ENCODE data around the gene CDC42EP4.
A peak's percentile ranks its signal among the peaks of the same experiment; 100 is the strongest.
"Not testable (repeated sequence)": the region's sequence is repeated elsewhere in the genome, so short reads cannot be mapped to it uniquely, and the experiment has no call there.

The CDC42EP4 gene

DNA sequence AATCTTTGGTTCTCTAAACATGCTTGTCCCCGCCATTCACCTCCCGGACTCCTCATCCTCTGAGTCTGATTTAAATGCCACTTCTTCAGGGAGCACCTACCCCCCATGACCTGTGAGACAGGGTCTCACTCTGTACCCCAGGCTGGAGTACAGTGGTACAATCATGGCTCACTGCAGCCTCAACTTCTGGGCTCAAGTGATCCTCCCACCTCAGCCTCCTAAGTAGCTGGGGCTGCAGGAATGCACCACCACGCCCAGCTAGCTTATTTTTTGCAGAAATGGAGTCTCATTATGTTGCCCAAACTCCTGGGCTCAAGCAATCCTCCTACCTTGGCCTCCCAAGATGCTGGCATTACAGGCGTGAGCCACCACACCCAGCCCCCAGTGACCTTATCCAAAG is 37.3 kb downstream of the CDC42EP4 start:
- DNase-seq, result no peak

DNA sequence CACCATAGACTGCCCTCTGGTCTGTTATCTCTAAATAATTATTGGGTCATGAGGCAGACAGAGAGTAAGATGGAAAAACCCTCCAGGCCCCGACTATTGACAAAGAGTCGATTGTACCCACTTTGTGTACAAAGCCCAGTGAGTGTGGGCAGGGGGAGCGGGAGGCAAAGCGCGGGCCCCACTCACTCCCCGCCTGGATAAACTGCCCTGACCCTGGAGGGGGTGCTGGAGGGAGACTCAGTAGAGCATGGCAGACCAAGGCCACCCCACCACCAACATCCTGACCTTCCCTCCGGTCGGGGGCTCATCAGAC is 38.9 kb downstream of the CDC42EP4 start:
- DNase-seq, result no peak

DNA sequence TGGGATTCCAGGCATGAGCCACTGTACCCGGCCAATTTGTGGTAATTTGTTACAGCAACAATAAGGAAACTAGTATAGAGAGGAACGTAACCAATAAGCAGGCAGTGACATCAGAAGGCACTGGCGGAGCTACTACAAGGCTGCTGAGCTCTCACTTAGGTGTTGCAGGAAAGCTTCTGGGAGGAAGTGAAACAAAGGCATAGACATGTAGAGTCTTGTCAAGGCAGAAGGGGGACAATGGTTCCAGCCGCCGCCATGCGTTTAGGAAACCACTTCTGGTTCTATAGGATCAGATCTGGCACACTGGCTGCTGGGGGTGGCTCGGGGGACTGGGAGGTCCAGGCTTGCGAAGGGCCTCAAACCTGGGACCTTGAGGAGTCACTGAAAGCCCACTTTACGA is 40.7 kb downstream of the CDC42EP4 start:
- peak; percentile 4 to 16 for DNase-seq

DNA sequence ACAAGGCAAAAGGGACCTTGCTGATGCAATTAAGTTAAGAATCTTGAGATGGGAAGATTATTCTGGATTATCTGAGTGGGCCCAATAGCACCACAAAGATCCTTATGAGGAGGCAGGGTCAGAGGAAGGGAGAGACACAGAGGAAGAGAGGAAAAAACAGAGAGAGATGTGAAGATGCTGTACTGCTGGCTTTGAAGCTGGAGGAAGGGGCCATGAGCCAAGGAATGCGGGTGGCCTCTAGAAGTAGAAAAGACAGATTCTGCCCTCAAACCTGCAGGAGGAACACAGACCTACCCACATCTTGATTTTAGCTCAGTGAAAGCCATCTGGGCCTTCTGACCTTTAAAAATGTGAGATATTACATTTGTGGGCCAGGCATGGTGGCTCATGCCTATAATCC is 42.0 kb downstream of the CDC42EP4 start:
- DNase-seq, result no peak

DNA sequence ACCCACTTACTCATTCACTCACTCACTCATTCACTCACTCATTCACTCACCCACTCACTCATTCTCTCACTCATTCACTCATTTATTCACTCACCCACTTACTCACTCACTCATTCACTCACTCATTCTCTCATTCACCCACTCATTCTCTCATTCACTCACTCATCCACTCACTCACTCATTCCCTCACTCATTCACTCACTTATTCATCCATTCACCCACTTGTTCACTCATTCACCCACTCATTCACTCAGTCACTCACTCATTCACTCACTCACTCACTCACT is 42.5 kb downstream of the CDC42EP4 start:
- no peak for DNase-seq

DNA sequence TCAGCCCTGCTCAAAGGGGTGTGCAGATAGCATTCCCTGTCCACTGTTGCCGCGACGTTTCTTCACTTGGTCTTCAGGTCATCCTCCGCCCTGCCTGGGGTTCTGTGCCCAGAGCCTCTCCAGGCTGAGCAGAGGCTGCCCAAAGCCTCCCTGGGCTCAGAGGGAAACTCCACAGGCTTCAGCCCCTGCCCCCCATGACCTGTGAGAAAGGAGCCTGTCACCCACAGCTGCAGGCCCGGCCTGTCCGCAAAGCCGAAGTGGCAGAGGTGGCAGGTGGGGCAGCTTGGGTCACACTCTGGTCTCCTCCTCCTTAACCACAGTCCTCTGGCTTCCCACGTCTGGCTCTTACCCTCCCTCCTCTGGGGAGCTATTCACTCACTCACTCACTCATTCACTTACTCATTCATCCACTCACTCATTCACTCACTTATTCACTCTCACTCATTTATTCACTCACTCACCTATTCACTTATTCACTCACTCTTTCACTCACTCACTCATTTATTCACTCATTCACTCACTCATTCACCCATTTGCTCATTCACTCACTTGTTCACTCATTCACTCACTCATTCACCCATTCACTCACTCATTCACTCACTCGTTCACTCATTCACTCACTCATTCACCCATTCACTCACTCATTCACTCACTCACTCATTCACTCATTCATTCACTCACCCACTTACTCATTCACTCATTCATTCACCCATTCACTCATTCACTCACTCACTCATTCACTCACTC is 43.0 kb downstream of the CDC42EP4 start:
- DNase-seq, result no peak

DNA sequence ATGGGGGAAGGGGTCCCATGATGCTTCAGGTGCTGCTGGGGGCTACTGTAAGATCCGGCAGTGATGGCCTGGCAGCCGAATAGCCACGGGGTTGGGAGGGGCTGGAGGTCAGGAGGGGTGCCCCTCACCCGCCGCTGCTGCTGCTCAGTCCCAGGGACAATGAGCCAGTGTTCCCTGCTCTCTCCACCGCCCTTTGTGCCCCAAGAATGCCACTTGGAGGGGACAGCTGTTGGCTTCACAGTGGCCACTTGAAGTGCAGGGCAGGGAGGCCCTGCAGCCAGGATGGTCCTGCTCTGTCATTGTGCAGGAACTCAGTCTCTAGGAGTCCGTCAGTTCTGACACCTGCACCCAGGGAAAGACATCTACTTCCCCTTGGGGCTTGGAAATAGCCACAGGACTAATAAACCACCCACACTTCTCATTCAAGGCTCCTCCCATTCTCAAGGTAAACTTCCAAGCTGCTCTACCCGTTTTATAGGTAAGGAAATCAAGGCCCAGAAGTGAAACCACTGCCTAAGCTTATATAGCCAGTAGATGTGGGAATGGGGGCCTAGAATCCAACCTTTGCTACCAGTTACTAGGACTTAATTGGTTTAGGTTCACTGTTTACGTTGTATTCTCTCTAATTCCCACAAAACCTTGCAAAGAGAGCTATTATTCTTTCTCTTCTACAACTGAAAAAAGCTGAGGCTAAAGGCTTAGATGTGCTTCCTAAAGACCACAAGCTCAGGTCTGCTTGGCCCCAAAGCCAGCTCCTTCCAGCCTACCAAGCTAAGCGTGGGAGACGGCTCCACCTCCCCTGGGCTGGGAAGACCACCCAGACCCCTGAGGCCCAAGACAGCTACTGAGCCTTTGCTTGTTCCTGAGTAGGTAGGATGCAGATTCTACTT is 43.9 kb downstream of the CDC42EP4 start:
- no peak for DNase-seq

DNA sequence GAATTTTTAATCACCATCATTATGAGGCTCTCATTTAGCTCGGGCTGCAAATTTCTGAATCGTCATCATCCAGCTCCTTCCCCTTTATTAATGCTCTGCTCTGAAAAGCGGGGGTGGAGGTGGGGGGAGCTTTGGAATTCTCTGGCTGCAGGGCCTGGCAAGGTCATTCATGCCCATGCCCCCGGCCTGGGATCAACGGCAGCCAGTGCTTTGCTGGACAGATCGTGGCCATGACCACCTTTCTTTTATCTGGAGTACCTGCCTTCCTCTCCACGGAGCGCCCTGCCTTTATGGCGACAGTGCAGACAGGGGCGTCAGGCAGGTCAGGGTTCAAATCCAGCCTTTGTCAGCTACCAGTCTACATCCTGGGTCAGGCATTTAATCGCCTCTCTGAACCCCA is 45.0 kb downstream of the CDC42EP4 start:
- no peak for DNase-seq

DNA sequence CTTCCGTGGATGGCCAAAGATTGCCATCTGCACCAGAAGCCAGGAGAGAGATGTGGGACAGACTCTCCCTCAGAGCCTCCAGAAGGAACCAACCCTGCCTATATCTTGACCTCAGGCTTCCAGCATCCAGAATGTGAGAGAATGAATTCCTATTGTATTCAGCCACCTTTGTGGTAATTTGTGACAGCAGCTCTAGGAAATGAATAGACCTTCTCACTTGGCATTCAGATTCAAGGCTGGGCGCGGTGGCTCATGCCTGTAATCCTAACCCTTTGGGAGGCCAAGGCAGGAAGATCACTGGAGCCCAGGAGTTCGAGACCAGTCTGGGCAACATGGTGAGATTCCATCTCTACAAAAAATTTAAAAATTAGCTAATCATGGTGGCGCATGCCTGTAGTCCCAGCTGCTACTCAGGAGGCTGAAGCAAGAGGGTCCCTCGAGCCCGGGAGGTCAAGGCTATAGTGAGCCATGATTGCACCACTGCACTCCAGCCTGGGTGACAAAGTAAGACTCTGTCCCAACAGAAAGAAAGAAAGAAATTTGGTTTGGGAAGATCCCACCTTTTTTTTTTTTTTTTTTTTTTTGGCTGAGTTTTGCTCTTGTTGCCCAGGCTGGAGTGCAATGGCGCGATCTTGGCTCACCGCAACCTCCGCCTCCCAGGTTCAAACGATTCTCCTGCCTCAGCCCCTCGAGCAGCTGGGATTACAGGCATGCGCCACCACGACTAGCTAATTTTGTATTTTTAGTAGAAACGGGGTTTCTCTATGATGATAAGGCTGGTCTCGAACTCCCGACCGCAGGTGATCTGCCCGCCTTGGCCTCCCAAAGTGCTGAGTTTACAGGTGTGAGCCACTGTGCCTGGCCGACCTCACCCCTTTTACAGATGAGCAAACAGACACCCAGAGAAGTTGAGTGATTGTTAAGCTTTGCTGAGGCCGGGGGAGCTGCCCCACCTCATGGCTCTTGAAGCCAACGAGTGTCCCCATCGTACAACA is 45.9 kb downstream of the CDC42EP4 start:
- DNase-seq, result no peak

DNA sequence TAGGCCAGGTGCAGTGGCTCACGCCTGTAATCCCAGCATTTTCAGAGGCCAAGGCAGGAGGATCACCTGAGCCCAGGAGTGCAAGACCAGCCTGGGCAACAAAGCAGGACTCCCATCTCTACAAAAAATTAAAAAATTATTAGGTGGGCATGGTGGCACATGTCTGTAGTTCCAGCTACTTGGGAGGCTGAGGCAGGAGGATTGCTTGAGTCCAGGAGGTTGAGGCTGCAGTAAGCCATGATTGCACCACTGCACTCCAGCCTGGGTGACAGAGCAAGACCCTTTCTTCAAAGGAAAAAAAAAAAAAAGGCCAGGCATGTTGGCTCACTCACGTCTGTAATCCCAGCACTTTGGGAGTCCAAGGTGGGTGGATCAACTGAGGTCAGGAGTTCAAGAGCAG is 47.4 kb downstream of the CDC42EP4 start:
- DNase-seq, result not testable (repeated sequence)

DNA sequence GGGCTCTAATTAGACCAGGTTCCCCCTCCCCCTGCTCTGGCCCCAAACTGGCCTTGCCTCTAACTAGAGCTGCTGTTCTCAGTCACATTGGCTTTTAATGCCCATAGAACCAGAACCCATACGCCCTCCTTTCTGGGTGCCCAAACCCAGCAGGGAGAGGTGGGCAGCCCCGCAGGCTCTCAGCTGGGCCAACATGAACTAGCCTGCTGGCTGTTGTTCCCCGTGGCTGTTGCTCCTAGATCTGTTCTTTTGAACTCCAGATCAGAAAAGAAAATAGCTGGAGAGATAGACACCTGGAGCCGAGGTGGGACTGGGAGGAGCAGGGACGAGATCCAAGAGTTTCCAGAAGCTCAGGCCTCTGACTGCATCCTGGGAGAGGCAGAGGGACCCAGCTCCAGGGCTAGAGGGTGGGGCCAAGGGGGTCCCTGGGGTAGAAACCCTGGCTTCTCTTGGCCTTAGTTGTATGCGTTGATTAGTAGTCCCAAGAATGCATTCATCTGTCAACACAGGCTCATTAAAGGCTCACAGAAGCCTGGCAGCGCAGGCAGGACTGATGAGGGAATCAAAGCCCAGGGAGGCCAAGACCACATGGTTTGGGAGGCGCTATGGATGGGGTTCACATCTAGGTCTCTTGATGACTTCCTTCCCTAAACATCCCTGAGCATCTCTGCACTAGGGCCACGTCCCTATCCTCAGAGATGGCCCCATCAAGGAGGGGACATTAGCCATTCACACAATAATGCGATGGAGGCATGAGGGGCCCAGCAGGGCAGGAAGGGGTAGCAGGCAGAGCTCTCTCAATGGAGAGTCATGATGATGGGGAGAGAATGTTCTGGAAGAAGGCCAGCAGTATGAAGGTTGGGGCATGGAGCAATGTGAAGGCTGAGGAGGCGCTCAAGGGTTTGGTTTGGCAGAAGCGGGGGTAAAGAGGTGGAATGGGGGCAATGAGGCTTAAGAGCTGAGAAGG is 48.8 kb downstream of the CDC42EP4 start:
- no peak for DNase-seq

DNA sequence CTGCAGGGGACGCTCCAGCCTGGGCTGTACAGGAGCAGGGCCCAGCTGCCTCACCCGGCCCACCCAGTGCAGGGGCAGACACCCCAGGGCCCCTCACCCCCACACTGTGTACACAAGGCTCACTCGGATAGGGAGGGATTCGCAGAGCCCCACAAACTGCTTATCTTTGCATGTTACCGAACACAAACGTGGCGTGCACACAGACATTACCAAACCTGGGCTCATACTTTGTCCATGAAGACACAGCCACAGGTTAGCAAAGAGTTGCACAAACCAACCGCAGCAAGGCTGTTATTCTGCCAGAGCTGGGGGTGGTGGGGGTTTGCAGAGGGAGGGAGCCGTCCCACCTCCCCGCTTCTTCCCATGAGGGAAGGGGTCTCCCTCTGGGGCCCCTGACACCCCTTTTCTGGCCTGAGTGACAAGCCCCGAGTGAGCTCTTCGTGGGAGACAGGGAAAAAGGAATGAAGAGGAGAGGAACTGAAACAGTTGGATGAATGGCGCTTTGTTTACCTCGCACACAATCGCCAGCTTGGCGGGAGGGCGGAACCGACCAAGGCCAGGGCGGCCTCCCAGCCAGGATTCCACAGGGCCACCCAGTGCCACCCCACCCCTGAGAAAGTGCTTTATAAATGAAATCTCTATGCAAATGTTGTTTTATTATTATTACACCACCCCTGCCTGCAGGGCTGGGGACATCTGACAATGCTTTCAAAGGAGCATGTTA is 49.7 kb downstream of the CDC42EP4 start:
- no peak for DNase-seq

DNA sequence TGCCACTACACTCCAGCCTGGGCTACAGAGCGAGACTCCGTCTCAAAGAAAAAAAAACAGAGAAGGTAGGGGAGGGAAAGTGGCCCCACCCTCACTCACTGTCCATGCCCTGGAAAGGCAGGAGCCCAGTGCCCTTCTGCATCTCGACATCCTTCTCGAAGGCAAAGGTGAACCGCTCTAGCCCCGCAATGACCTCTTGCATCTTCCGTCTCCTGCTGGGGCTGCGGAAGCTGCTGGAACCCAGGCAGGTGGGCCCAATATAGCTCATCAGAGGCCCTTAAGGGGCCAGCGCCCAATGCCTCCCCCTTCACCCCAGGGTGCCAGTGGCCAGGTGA is 50.2 kb downstream of the CDC42EP4 start, which contains the start of gene CPSF4L:
Gene CPSF4L (minus strand): TSS at position 264 of the 335 bp plus-strand sequence. CDS start 62 bp downstream, at position 202.
- DNase-seq, result no peak

DNA sequence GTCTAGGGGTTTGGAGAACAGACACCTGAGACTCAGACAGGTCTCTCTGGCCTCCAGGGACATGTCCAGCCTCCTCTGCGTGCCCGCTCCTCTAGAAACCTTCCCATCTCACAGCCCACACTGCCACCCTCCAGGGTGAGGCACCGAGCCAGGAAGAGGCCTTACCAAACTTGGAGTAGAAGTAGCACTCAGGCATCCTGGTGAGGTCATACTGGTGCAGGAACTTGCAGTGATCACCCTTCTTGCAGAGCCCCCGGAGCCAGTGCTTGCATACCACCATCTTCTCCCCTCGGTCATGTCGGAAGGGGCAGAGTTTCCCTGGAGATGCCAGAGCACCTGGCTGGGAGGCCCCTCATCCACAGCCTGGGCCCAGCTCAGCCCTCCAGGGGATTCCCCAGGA is 54.3 kb downstream of the CDC42EP4 start:
- DNase-seq, result no peak

DNA sequence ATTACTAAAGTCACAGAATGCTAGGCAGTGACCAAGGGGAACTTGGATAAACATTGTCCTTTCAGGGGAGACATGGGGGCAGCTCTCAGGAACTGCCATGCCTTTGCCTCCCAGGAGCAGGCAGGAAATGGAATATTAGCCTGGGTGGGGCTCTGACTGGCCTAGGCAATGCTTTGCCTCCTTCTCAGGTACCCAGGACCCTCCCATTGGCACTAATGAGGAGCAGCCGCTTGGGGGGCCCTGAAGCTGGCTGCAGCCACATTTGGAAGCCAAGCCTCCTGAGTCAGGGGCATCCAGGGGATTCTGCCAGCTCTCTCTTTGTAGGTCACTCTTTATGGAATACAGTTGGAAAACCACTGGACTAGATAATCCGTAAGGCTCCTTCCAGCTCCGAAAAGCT is 55.6 kb downstream of the CDC42EP4 start:
- no peak for DNase-seq

DNA sequence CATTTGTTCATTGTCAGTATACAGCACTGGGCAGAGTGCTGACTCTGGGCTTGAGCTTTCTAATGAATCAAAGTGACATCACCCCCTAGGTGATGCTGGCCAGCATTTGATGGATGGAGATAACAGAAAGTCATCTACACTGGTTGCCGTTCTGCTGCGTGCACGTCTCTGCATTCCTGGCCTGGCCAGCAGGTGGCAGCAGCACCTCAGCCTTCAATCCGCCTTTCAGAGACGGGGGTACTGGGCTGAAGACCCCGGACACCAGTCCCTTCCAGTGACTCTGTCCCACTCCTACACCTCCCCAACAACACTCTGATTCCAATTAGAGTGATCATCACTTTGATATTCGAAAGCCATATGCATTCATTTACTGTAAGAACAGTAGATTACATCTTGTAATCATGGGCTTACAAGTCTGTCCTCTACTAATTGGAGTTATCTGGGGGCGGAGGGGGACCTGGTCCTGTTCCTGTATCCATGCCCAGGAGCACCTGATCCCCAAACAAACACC is 56.1 kb downstream of the CDC42EP4 start:
- DNase-seq, result peak; percentile 37 to 48

DNA sequence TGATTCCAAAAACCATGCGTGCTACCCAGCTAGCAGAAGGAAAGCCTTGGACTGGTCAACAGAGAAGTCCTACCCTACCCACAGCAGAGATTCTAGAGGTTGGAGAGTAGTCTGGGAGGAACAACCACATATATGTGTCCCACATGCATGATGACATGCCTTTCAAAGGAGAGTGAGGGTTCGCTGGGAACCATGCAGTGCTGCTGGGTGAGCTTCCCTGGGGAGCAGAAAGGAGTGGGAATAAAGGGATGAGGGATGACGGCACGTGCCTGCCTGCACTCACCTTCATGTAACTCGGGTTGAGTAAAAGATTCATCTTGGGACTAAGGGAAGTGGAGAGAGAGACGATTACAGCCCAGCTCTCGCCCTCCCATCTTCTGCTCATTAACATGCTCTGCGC is 59.9 kb downstream of the CDC42EP4 start:
- DNase-seq, result no peak

DNA sequence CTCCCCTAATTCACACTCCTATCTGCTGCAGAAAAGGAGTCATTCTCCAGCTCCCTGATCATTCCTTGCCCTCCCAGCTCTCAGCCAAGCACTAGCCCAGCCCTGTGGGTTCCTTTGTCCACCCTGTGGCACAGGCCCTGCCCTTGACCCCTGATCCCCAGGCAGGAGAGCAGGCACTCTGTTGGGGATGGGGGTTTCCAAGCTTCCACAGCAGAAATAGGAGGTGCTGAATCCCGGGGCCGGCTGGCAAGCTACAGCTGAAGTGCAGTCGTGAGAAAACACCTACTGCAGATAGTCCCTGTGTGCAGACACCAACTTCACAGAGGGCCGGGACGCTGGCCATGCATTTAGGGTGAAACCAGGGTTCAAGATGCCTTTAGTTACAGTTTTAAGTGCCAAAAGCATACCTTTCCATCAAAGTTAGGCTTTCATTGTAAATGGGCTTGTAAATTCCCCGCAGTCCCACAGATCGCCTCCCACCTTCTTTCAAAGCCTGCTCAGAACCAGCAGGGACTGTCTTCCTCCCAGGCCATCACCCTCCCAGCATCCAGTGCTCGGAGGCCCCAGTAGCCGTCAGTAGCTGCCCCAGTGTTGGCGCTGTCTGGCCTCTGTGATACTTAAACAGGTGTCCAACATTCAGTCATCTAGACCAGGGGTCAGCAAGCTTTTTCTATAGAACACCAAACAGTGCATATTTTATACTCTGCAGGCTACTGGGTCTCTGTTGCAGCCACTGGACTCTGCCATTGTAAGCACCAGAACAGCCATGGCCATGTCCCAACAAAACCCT is 60.8 kb downstream of the CDC42EP4 start:
- DNase-seq, result no peak

DNA sequence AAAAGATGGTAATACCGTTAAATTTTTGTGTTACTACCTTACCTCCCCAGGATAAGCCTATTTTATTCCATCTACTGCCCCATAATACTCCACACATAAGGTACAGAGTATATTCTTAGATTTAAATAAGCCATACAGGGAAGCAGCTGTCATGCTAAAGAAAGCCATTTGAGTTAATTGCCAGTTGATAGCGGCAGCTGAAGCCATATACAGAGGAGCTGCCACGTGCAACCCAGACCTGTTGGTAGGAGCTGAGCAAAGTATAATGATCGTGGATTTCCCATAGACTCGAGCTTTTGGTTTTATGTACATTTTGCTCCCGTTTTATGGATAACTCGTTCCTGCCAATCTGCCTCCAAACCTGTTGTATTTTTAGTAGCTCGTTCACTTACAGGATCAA is 62.1 kb downstream of the CDC42EP4 start:
- no peak for DNase-seq

DNA sequence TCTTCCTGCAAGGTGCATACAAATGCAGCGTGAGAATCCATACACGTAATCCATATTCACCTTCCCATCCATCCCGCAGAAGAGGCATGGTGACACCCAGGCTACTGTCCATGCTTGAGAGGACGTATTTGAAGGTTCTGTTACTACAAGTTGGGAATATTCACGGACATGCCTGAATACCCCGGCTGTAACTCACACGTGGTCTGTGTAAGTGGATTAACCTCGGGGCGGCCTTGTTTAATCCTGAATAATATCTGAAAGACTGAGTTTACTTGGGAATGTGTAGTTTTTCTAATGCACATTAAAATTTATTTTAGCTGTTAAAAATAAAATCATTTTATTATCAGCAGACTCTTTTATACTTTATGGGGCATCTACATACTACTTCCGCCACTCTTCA is 63.3 kb downstream of the CDC42EP4 start:
- DNase-seq, result no peak
